ENCODE data around the gene AFF2. TPM values are rescaled to one million over a fixed set of nuclear protein-coding genes. Genes with fewer than 3 reads are reported as not detected.

Gene AFF2
- total RNA-seq, 1 experiment from 2014 or later: 0.19 TPM

GRCh38 chrX:148600131-148600530 is 99.7 kb downstream of the AFF2 start:
- Mint-ChIP-seq H3K4me3 (ENCODE audit: unreplicated experiment) (no peak overlapping the region), H3K27ac (ENCODE audit: low read depth, unreplicated experiment) (no peak overlapping the region), H3K36me3 (ENCODE audit: insufficient read depth, unreplicated experiment) (no peaks in the 10 kb centered on the region), H3K27me3 (ENCODE audit: insufficient read depth, unreplicated experiment) (no peaks in the 10 kb centered on the region), H3K4me1 (ENCODE audit: insufficient read depth, unreplicated experiment) (peaks cover 6% of the 10 kb centered on the region), H3K9me3 (ENCODE audit: unreplicated experiment) (peaks cover 15% of the 10 kb centered on the region)
- CTCF ChIA-PET: interaction anchor here (1.1 kb wide), 1 partner anchor 69 kb away, joined by 4 read pairs; no protein-coding TSS in a partner anchor
- BruUV-seq (replicated peaks): no TSS peak
- no peak for DNase-seq (ENCODE audit: unreplicated experiment)
- TF ChIP-seq CTCF (IDR thresholded peaks at IDR 0.05; ENCODE audit: unreplicated experiment): no peak
- POLR2A ChIA-PET: no interaction called here
- intact Hi-C loops (cut with micrococcal nuclease): loop anchor here (10.0 kb wide), 2 partner anchors 415 to 875 kb away; no protein-coding TSS in a partner anchor

GRCh38 chrX:148600581-148600980 is 100.2 kb downstream of the AFF2 start:
- peaks cover 11% of the 10 kb centered on the region for H3K9me3 Mint-ChIP-seq (ENCODE audit: unreplicated experiment)
- intact Hi-C loops (cut with micrococcal nuclease): loop anchor here (10.0 kb wide), 2 partner anchors 414 to 874 kb away; no protein-coding TSS in a partner anchor

GRCh38 chrX:148601034-148601433 is 100.6 kb downstream of the AFF2 start:
- Mint-ChIP-seq H3K4me1 (ENCODE audit: insufficient read depth, unreplicated experiment) (peaks cover 6% of the 10 kb centered on the region), H3K27me3 (ENCODE audit: insufficient read depth, unreplicated experiment) (no peaks in the 10 kb centered on the region), H3K9me3 (ENCODE audit: unreplicated experiment) (peaks cover 8% of the 10 kb centered on the region), H3K4me3 (ENCODE audit: unreplicated experiment) (no peak overlapping the region), H3K36me3 (ENCODE audit: insufficient read depth, unreplicated experiment) (no peaks in the 10 kb centered on the region), H3K27ac (ENCODE audit: low read depth, unreplicated experiment) (no peak overlapping the region)
- intact Hi-C loops (cut with micrococcal nuclease): loop anchor here (1.0 to 10.0 kb wide), 3 partner anchors 414 to 874 kb away; no protein-coding TSS in a partner anchor
- ChIA-PET CTCF (no interaction called here), POLR2A (interaction anchor here (0.7 kb wide), 1 partner anchor 327 kb away, joined by 3 read pairs; no protein-coding TSS in a partner anchor)
- peak; percentile 38 for DNase-seq (ENCODE audit: unreplicated experiment)
- no peak for TF ChIP-seq CTCF (IDR thresholded peaks at IDR 0.05; ENCODE audit: unreplicated experiment)
- BruUV-seq (replicated peaks): no TSS peak

More at GRCh38 chrX:148600581-148600980, 100.2 kb downstream of the AFF2 start:
- CTCF ChIA-PET: no interaction called here
- no peak for TF ChIP-seq CTCF (IDR thresholded peaks at IDR 0.05; ENCODE audit: unreplicated experiment)
- POLR2A ChIA-PET: interaction anchor here (0.7 kb wide), 1 partner anchor 328 kb away, joined by 3 read pairs; no protein-coding TSS in a partner anchor
- no peak overlapping the region for H3K27ac Mint-ChIP-seq (ENCODE audit: low read depth, unreplicated experiment)
- no peaks in the 10 kb centered on the region for H3K27me3 Mint-ChIP-seq (ENCODE audit: insufficient read depth, unreplicated experiment)
- H3K4me3 Mint-ChIP-seq (ENCODE audit: unreplicated experiment): no peak overlapping the region
- H3K36me3 Mint-ChIP-seq (ENCODE audit: insufficient read depth, unreplicated experiment): no peaks in the 10 kb centered on the region
- H3K4me1 Mint-ChIP-seq (ENCODE audit: insufficient read depth, unreplicated experiment): peaks cover 6% of the 10 kb centered on the region
- BruUV-seq (replicated peaks): no TSS peak
- no peak for DNase-seq (ENCODE audit: unreplicated experiment)

GRCh38 chrX:148609515-148610327 is 109.3 kb downstream of the AFF2 start:
- intact Hi-C loops (cut with micrococcal nuclease): loop anchor here (10.0 kb wide), 2 partner anchors 405 to 865 kb away; no protein-coding TSS in a partner anchor

More at GRCh38 chrX:148609515-148610327, 109.3 kb downstream of the AFF2 start:
- no TSS peak for BruUV-seq (replicated peaks)
- Mint-ChIP-seq H3K27me3 (ENCODE audit: insufficient read depth, unreplicated experiment) (no peaks in the 10 kb centered on the region), H3K36me3 (ENCODE audit: insufficient read depth, unreplicated experiment) (no peaks in the 10 kb centered on the region), H3K27ac (ENCODE audit: low read depth, unreplicated experiment) (no peak overlapping the region), H3K4me1 (ENCODE audit: insufficient read depth, unreplicated experiment) (no peaks in the 10 kb centered on the region), H3K9me3 (ENCODE audit: unreplicated experiment) (peaks cover 18% of the 10 kb centered on the region), H3K4me3 (ENCODE audit: unreplicated experiment) (no peak overlapping the region)
- TF ChIP-seq CTCF (IDR thresholded peaks at IDR 0.05; ENCODE audit: unreplicated experiment): no peak
- DNase-seq (ENCODE audit: unreplicated experiment): peak; percentile 56
- POLR2A ChIA-PET: no interaction called here
- CTCF ChIA-PET: no interaction called here
